ENCODE results near the gene PRR27.

Gene PRR27
- 0 reads per million in 3 donors for total RNA-seq

- Histone ChIP-seq H3K36me3 (ENCODE audit: control insufficient read depth, insufficient read depth, low read length) (no peaks in the 10 kb centered on the region), H3K4me3 (ENCODE audit: insufficient read depth, low read depth, low read length, poor library complexity, severe bottlenecking) (no peak within 1 kb of the TSS), H3K4me1 (ENCODE audit: control insufficient read depth, insufficient read depth, low read length, poor library complexity, severe bottlenecking) (no peaks in the 10 kb centered on the region), H3K9me3 (ENCODE audit: control insufficient read depth, low read length) (no peaks in the 10 kb centered on the region), H3K27ac (ENCODE audit: insufficient read depth, low read length, poor library complexity, severe bottlenecking) (no peak within 1 kb of the TSS), H3K27me3 (replicated peaks; ENCODE audit: control insufficient read depth, insufficient read depth, low read length, poor library complexity, severe bottlenecking) (no peaks in the 10 kb centered on the region)
- no peak for DNase-seq
Observed at GRCh38 chr4:70153937-70154336, at the start of gene PRR27. PRR27 (plus strand) TSS chr4:70154237; CDS start chr4:70154376, 139 bp downstream.

- Histone ChIP-seq H3K4me1 (ENCODE audit: control insufficient read depth, insufficient read depth, low read length, poor library complexity, severe bottlenecking) (no peaks in the 10 kb centered on the region), H3K36me3 (ENCODE audit: control insufficient read depth, insufficient read depth, low read length) (no peaks in the 10 kb centered on the region), H3K27ac (ENCODE audit: insufficient read depth, low read length, poor library complexity, severe bottlenecking) (no peak overlapping the region), H3K27me3 (replicated peaks; ENCODE audit: control insufficient read depth, insufficient read depth, low read length, poor library complexity, severe bottlenecking) (no peaks in the 10 kb centered on the region), H3K9me3 (ENCODE audit: control insufficient read depth, low read length) (peaks cover 5% of the 10 kb centered on the region), H3K4me3 (ENCODE audit: insufficient read depth, low read depth, low read length, poor library complexity, severe bottlenecking) (no peak overlapping the region)
- DNase-seq: no peak
Observed at GRCh38 chr4:70110917-70111316, 43.1 kb upstream of the PRR27 start.

- DNase-seq: no peak
- Histone ChIP-seq H3K27ac (ENCODE audit: insufficient read depth, low read length, poor library complexity, severe bottlenecking) (no peak overlapping the region), H3K4me3 (ENCODE audit: insufficient read depth, low read depth, low read length, poor library complexity, severe bottlenecking) (no peak overlapping the region), H3K9me3 (ENCODE audit: control insufficient read depth, low read length) (no peaks in the 10 kb centered on the region), H3K4me1 (ENCODE audit: control insufficient read depth, insufficient read depth, low read length, poor library complexity, severe bottlenecking) (no peaks in the 10 kb centered on the region), H3K27me3 (replicated peaks; ENCODE audit: control insufficient read depth, insufficient read depth, low read length, poor library complexity, severe bottlenecking) (no peaks in the 10 kb centered on the region), H3K36me3 (ENCODE audit: control insufficient read depth, insufficient read depth, low read length) (no peaks in the 10 kb centered on the region)
Observed at GRCh38 chr4:70113656-70114055, 40.4 kb upstream of the PRR27 start.

GRCh38 chr4:70114096-70114495 lies 39.9 kb upstream of the PRR27 start:
- Histone ChIP-seq H3K27ac (ENCODE audit: insufficient read depth, low read length, poor library complexity, severe bottlenecking) (no peak overlapping the region), H3K9me3 (ENCODE audit: control insufficient read depth, low read length) (no peaks in the 10 kb centered on the region), H3K36me3 (ENCODE audit: control insufficient read depth, insufficient read depth, low read length) (no peaks in the 10 kb centered on the region), H3K4me3 (ENCODE audit: insufficient read depth, low read depth, low read length, poor library complexity, severe bottlenecking) (no peak overlapping the region), H3K27me3 (replicated peaks; ENCODE audit: control insufficient read depth, insufficient read depth, low read length, poor library complexity, severe bottlenecking) (no peaks in the 10 kb centered on the region), H3K4me1 (ENCODE audit: control insufficient read depth, insufficient read depth, low read length, poor library complexity, severe bottlenecking) (no peaks in the 10 kb centered on the region)
- no peak for DNase-seq

GRCh38 chr4:70120323-70120722 lies 33.7 kb upstream of the PRR27 start:
- no peak overlapping the region for H3K4me3 ChIP-seq (ENCODE audit: insufficient read depth, low read depth, low read length, poor library complexity, severe bottlenecking)
- H3K4me1 ChIP-seq (ENCODE audit: control insufficient read depth, insufficient read depth, low read length, poor library complexity, severe bottlenecking): no peaks in the 10 kb centered on the region
- H3K27me3 ChIP-seq (replicated peaks; ENCODE audit: control insufficient read depth, insufficient read depth, low read length, poor library complexity, severe bottlenecking): no peaks in the 10 kb centered on the region
- no peak for DNase-seq
- H3K36me3 ChIP-seq (ENCODE audit: control insufficient read depth, insufficient read depth, low read length): no peaks in the 10 kb centered on the region
- H3K9me3 ChIP-seq (ENCODE audit: control insufficient read depth, low read length): no peaks in the 10 kb centered on the region
- H3K27ac ChIP-seq (ENCODE audit: insufficient read depth, low read length, poor library complexity, severe bottlenecking): no peak overlapping the region

GRCh38 chr4:70133473-70133872 lies 20.6 kb upstream of the PRR27 start:
- DNase-seq: no peak
- H3K36me3 ChIP-seq (ENCODE audit: control insufficient read depth, insufficient read depth, low read length): no peaks in the 10 kb centered on the region
- no peaks in the 10 kb centered on the region for H3K9me3 ChIP-seq (ENCODE audit: control insufficient read depth, low read length)
- H3K4me3 ChIP-seq (ENCODE audit: insufficient read depth, low read depth, low read length, poor library complexity, severe bottlenecking): no peak overlapping the region
- no peak overlapping the region for H3K27ac ChIP-seq (ENCODE audit: insufficient read depth, low read length, poor library complexity, severe bottlenecking)
- H3K4me1 ChIP-seq (ENCODE audit: control insufficient read depth, insufficient read depth, low read length, poor library complexity, severe bottlenecking): no peaks in the 10 kb centered on the region
- no peaks in the 10 kb centered on the region for H3K27me3 ChIP-seq (replicated peaks; ENCODE audit: control insufficient read depth, insufficient read depth, low read length, poor library complexity, severe bottlenecking)

GRCh38 chr4:70138751-70139150 lies 15.3 kb upstream of the PRR27 start:
- Histone ChIP-seq H3K9me3 (ENCODE audit: control insufficient read depth, low read length) (no peaks in the 10 kb centered on the region), H3K27me3 (replicated peaks; ENCODE audit: control insufficient read depth, insufficient read depth, low read length, poor library complexity, severe bottlenecking) (no peaks in the 10 kb centered on the region), H3K4me3 (ENCODE audit: insufficient read depth, low read depth, low read length, poor library complexity, severe bottlenecking) (no peak overlapping the region), H3K4me1 (ENCODE audit: control insufficient read depth, insufficient read depth, low read length, poor library complexity, severe bottlenecking) (no peaks in the 10 kb centered on the region), H3K36me3 (ENCODE audit: control insufficient read depth, insufficient read depth, low read length) (no peaks in the 10 kb centered on the region), H3K27ac (ENCODE audit: insufficient read depth, low read length, poor library complexity, severe bottlenecking) (no peak overlapping the region)
- no peak for DNase-seq

- no peak for DNase-seq
- Histone ChIP-seq H3K4me1 (ENCODE audit: control insufficient read depth, insufficient read depth, low read length, poor library complexity, severe bottlenecking) (no peaks in the 10 kb centered on the region), H3K27ac (ENCODE audit: insufficient read depth, low read length, poor library complexity, severe bottlenecking) (no peak overlapping the region), H3K27me3 (replicated peaks; ENCODE audit: control insufficient read depth, insufficient read depth, low read length, poor library complexity, severe bottlenecking) (no peaks in the 10 kb centered on the region), H3K36me3 (ENCODE audit: control insufficient read depth, insufficient read depth, low read length) (no peaks in the 10 kb centered on the region), H3K9me3 (ENCODE audit: control insufficient read depth, low read length) (no peaks in the 10 kb centered on the region), H3K4me3 (ENCODE audit: insufficient read depth, low read depth, low read length, poor library complexity, severe bottlenecking) (no peak overlapping the region)
Observed at GRCh38 chr4:70151271-70151670, 2.8 kb upstream of the PRR27 start.

GRCh38 chr4:70152088-70152487 lies 1.9 kb upstream of the PRR27 start:
- Histone ChIP-seq H3K9me3 (ENCODE audit: control insufficient read depth, low read length) (no peaks in the 10 kb centered on the region), H3K27ac (ENCODE audit: insufficient read depth, low read length, poor library complexity, severe bottlenecking) (no peak overlapping the region), H3K36me3 (ENCODE audit: control insufficient read depth, insufficient read depth, low read length) (no peaks in the 10 kb centered on the region), H3K4me1 (ENCODE audit: control insufficient read depth, insufficient read depth, low read length, poor library complexity, severe bottlenecking) (no peaks in the 10 kb centered on the region), H3K27me3 (replicated peaks; ENCODE audit: control insufficient read depth, insufficient read depth, low read length, poor library complexity, severe bottlenecking) (no peaks in the 10 kb centered on the region), H3K4me3 (ENCODE audit: insufficient read depth, low read depth, low read length, poor library complexity, severe bottlenecking) (no peak overlapping the region)
- no peak for DNase-seq

GRCh38 chr4:70158576-70158975 lies 4.5 kb downstream of the PRR27 start:
- Histone ChIP-seq H3K27me3 (replicated peaks; ENCODE audit: control insufficient read depth, insufficient read depth, low read length, poor library complexity, severe bottlenecking) (no peaks in the 10 kb centered on the region), H3K4me1 (ENCODE audit: control insufficient read depth, insufficient read depth, low read length, poor library complexity, severe bottlenecking) (no peaks in the 10 kb centered on the region), H3K27ac (ENCODE audit: insufficient read depth, low read length, poor library complexity, severe bottlenecking) (no peak overlapping the region), H3K9me3 (ENCODE audit: control insufficient read depth, low read length) (no peaks in the 10 kb centered on the region), H3K4me3 (ENCODE audit: insufficient read depth, low read depth, low read length, poor library complexity, severe bottlenecking) (no peak overlapping the region), H3K36me3 (ENCODE audit: control insufficient read depth, insufficient read depth, low read length) (no peaks in the 10 kb centered on the region)
- no peak for DNase-seq

- Histone ChIP-seq H3K27ac (ENCODE audit: insufficient read depth, low read length, poor library complexity, severe bottlenecking) (no peak overlapping the region), H3K36me3 (ENCODE audit: control insufficient read depth, insufficient read depth, low read length) (no peaks in the 10 kb centered on the region)
- DNase-seq: no peak
Observed at GRCh38 chr4:70177090-70177489, 23.1 kb downstream of the PRR27 start.

More at GRCh38 chr4:70177090-70177489, 23.1 kb downstream of the PRR27 start:
- no peaks in the 10 kb centered on the region for H3K27me3 ChIP-seq (replicated peaks; ENCODE audit: control insufficient read depth, insufficient read depth, low read length, poor library complexity, severe bottlenecking)
- H3K9me3 ChIP-seq (ENCODE audit: control insufficient read depth, low read length): no peaks in the 10 kb centered on the region
- H3K4me1 ChIP-seq (ENCODE audit: control insufficient read depth, insufficient read depth, low read length, poor library complexity, severe bottlenecking): no peaks in the 10 kb centered on the region
- no peak overlapping the region for H3K4me3 ChIP-seq (ENCODE audit: insufficient read depth, low read depth, low read length, poor library complexity, severe bottlenecking)

Measured in effector memory CD4-positive, alpha-beta T cell (primary cell).